Endothelial cell of umbilical vein (primary cell): ENCODE measurements around the gene ANKRD13B.

Experiments used
- CTCF ChIP-seq, 2 donors: IDR thresholded peaks; 1 replicate in 1 of 2; 2 replicates in 1 of 2; pipeline ENCODE4 v1.5.1; 2011; ENCODE audit warnings: low read length in 2 of 2, mild to moderate bottlenecking in 2 of 2, moderate library complexity in 2 of 2, control low read depth in 1 of 2, inconsistent platforms in 1 of 2, low read depth in 1 of 2; ENCODE audit not compliant: insufficient read depth in 1 of 2; ENCODE audit errors: extremely low read depth in 1 of 2
- EZH2 ChIP-seq: IDR thresholded peaks from 2 replicates; pipeline ENCODE4 v1.6.1; 2012; ENCODE audit warnings: borderline replicate concordance, low read depth, mild to moderate bottlenecking, moderate library complexity, low read length, inconsistent platforms; ENCODE audit not compliant: severe bottlenecking
- MAX ChIP-seq: IDR thresholded peaks from 2 replicates; pipeline ENCODE4 v1.6.1; 2011; ENCODE audit not compliant: insufficient read depth, insufficient read length
- MYC ChIP-seq: IDR thresholded peaks from one replicate; pipeline ENCODE4 v1.6.1; 2011; ENCODE audit warnings: mild to moderate bottlenecking, low read depth, low read length
- POLR2A ChIP-seq: IDR thresholded peaks from 2 replicates; pipeline ENCODE4 v1.6.1; 2012; ENCODE audit warnings: low read depth, mild to moderate bottlenecking, control low read depth, low read length
- POLR2AphosphoS5 ChIP-seq: IDR thresholded peaks from 2 replicates; pipeline ENCODE4 v1.6.1; 2012; ENCODE audit warnings: low read depth, mild to moderate bottlenecking, control low read depth, low read length, moderate library complexity; ENCODE audit not compliant: insufficient read depth

GRCh38 chr17:29571486-29571882 lies 21.4 kb upstream of the ANKRD13B start:
- TF ChIP-seq CTCF (IDR thresholded peaks at IDR 0.05; ENCODE audit: extremely low read depth in 1 of 2, insufficient read depth in 1 of 2, low read depth in 1 of 2, low read length in 2 of 2) (no peak), POLR2A (no peak), EZH2 (no peak), MYC (no peak), POLR2AphosphoS5 (no peak), MAX (no peak)
